Mesenchymal stem cell (in vitro differentiated cells and primary cell): ENCODE data around the gene TSPAN7.

ENCODE experiments used
- DNase-seq: peaks from one replicate; pipeline ENCODE4 v3.0.0-alpha.2; 2013
- H2AFZ ChIP-seq: one replicate; pipeline ENCODE4 v1.6.1; 2013; ENCODE audit warnings: low read depth, mild to moderate bottlenecking, control low read depth, inconsistent platforms, low read length, moderate library complexity
- H2AK5ac ChIP-seq: 2 replicates; pipeline ENCODE4 v1.6.1; 2013; ENCODE audit warnings: low read length, moderate library complexity, mild to moderate bottlenecking, inconsistent platforms; ENCODE audit not compliant: severe bottlenecking
- H2BK120ac ChIP-seq: one replicate; pipeline ENCODE4 v1.6.1; 2013; ENCODE audit warnings: low read depth, mild to moderate bottlenecking, inconsistent platforms, low read length, moderate library complexity
- H2BK12ac ChIP-seq, 2 experiments: one replicate each; pipeline ENCODE4 v1.6.1; 2013; ENCODE audit warnings: inconsistent platforms in 2 of 2, low read length in 2 of 2, mild to moderate bottlenecking in 2 of 2, moderate library complexity in 2 of 2, control low read depth in 1 of 2
- H2BK15ac ChIP-seq: one replicate; pipeline ENCODE4 v1.6.1; 2013; ENCODE audit warnings: mild to moderate bottlenecking, low read depth, inconsistent platforms; ENCODE audit not compliant: poor library complexity, severe bottlenecking
- H2BK5ac ChIP-seq: 2 replicates; pipeline ENCODE4 v1.6.1; 2013; ENCODE audit warnings: low read depth, mild to moderate bottlenecking, low read length, control low read depth, inconsistent platforms; ENCODE audit not compliant: poor library complexity, severe bottlenecking
- H3K14ac ChIP-seq, 2 experiments: one replicate each; pipeline ENCODE4 v1.6.1; 2013; ENCODE audit warnings: inconsistent platforms in 2 of 2, low read length in 2 of 2, control low read depth in 1 of 2, mild to moderate bottlenecking in 1 of 2, moderate library complexity in 1 of 2
- H3K18ac ChIP-seq, 2 experiments: one replicate each; pipeline ENCODE4 v1.6.1; 2013; ENCODE audit warnings: inconsistent platforms in 2 of 2, low read length in 2 of 2, control low read depth in 1 of 2, low read depth in 1 of 2, mild to moderate bottlenecking in 1 of 2
- H3K23ac ChIP-seq, 2 experiments: one replicate each; pipeline ENCODE4 v1.6.1; 2013; ENCODE audit warnings: inconsistent platforms in 2 of 2, low read length in 2 of 2, mild to moderate bottlenecking in 2 of 2, moderate library complexity in 2 of 2, control low read depth in 1 of 2
- H3K27ac ChIP-seq: 2 replicates; pipeline ENCODE4 v1.5.1; 2013; ENCODE audit warnings: mild to moderate bottlenecking, moderate library complexity, low read length, control low read depth, inconsistent platforms; ENCODE audit not compliant: poor library complexity, severe bottlenecking
- H3K27me3 ChIP-seq, 2 experiments: 2 replicates each; pipeline versions ENCODE4 v1.6.1 to v1.7.0; 2013; ENCODE audit warnings: low read length in 2 of 2, mild to moderate bottlenecking in 2 of 2, moderate library complexity in 2 of 2, control low read depth in 1 of 2, inconsistent platforms in 1 of 2; ENCODE audit not compliant: control insufficient read depth in 1 of 2, insufficient read depth in 1 of 2
- H3K36me3 ChIP-seq, 2 experiments: 2 replicates each; pipeline versions ENCODE4 v1.6.1 to v1.7.0; 2013; ENCODE audit warnings: low read length in 2 of 2, control low read depth in 1 of 2, inconsistent platforms in 1 of 2, low read depth in 1 of 2, mild to moderate bottlenecking in 1 of 2; ENCODE audit not compliant: insufficient read depth in 2 of 2, control insufficient read depth in 1 of 2
- H3K4ac ChIP-seq, 2 experiments: one replicate each; pipeline ENCODE4 v1.6.1; 2013; ENCODE audit warnings: inconsistent platforms in 2 of 2, low read length in 2 of 2, mild to moderate bottlenecking in 2 of 2, moderate library complexity in 2 of 2, control low read depth in 1 of 2, low read depth in 1 of 2
- H3K4me1 ChIP-seq: 2 replicates; pipeline ENCODE4 v1.6.1; 2013; ENCODE audit warnings: low read depth, low read length, control low read depth; ENCODE audit not compliant: control insufficient read depth, insufficient read depth
- H3K4me2 ChIP-seq: 2 replicates; pipeline ENCODE4 v1.6.1; 2013; ENCODE audit warnings: low read length, mild to moderate bottlenecking, inconsistent platforms; ENCODE audit not compliant: poor library complexity, severe bottlenecking
- H3K4me3 ChIP-seq, 2 experiments: 2 replicates each; pipeline versions ENCODE4 v1.5.1 to v1.7.0; 2013; ENCODE audit warnings: low read length in 2 of 2, mild to moderate bottlenecking in 2 of 2, control low read depth in 1 of 2, low read depth in 1 of 2; ENCODE audit not compliant: insufficient read depth in 1 of 2
- H3K79me1 ChIP-seq: replicated peaks from 2 replicates; pipeline ENCODE4 v1.6.1; 2013; ENCODE audit warnings: mild to moderate bottlenecking, control low read depth, low read length, inconsistent platforms; ENCODE audit not compliant: poor library complexity, severe bottlenecking
- H3K9ac ChIP-seq: 2 replicates; pipeline ENCODE4 v1.7.0; 2013; ENCODE audit warnings: mild to moderate bottlenecking, low read length, moderate library complexity
- H3K9me3 ChIP-seq: 2 replicates; pipeline ENCODE4 v1.7.0; 2013; ENCODE audit warnings: mild to moderate bottlenecking, low read length; ENCODE audit not compliant: control insufficient read depth
- H4K8ac ChIP-seq: one replicate; pipeline ENCODE4 v1.6.1; 2013; ENCODE audit warnings: inconsistent platforms, mild to moderate bottlenecking, low read length, moderate library complexity
- H4K91ac ChIP-seq: one replicate; pipeline ENCODE4 v1.6.1; 2013; ENCODE audit warnings: mild to moderate bottlenecking, low read length, inconsistent platforms
- WGBS: methylation state at CpG from one replicate; pipeline ENCODE4 v1.1.7; 2013; ENCODE audit warnings: mixed read lengths; 5-methylcytosine and 5-hydroxymethylcytosine counted together

TSPAN7 gene

DNA sequence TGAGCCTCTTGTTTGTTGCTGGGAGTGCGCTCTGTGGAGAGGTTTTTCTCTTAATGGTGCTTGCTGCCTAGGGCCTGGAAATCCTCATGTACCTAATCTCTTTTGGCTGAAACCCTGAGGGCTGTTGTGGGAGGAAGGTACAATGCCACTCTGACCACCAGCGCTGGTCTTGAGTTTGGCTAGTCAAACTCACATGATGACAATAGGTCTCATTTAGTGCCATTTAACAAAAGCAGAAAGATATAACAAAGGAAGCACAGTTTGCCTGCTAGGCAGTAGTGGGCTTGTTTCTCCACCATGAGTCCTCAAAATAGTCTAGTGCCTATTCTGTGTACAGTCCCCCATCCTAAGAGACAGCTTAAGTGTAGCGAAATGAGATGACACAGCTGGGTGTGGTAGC lies 111.3 kb downstream of the TSPAN7 start:
- Histone ChIP-seq H3K4ac (no peak overlapping the region), H3K9me3 (no peaks in the 10 kb centered on the region), H2BK12ac (no peak overlapping the region), H4K8ac (no peak overlapping the region), H3K4me3 (no peak overlapping the region), H2AFZ (no peak overlapping the region), H2AK5ac (no peak overlapping the region), H3K14ac (no peak overlapping the region), H3K4me1 (no peaks in the 10 kb centered on the region), H2BK5ac (no peak overlapping the region), H3K23ac (no peak overlapping the region), H3K36me3 (no peaks in the 10 kb centered on the region), H3K18ac (no peak overlapping the region), H3K79me1 (no peaks in the 10 kb centered on the region), H3K9ac (no peak overlapping the region), H2BK120ac (no peak overlapping the region), H3K27ac (no peak overlapping the region), H2BK15ac (no peak overlapping the region), H4K91ac (no peak overlapping the region), H3K27me3 (peaks cover 0 to 56% of the 10 kb centered on the region in 2 experiments), H3K4me2 (no peak overlapping the region)
- 100% methylated on average over 1 of the region's 3 CpGs for WGBS
- no peak for DNase-seq

DNA sequence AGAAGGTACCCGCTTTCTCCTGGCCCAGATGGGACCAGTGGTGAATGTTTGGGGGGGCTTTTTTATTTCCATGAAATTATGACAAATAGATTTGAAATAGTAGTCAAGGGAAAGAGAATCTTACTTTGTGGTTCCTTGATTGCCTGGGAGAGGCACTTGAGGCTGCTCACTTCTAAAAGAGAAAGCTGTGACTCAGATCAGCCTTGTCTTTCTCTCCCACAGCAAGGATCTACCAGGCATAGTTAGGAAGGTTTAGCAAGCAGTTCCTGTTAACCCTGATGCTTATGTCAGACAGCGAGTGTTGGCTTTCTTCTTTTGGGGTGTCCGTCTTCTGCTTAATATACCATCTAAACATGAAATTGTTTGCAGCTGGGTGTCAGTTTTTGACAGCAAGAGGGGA lies 114.5 kb downstream of the TSPAN7 start:
- 100% methylated on average over 1 of the region's 3 CpGs for WGBS
- H2AFZ ChIP-seq: no peak overlapping the region
- no peak overlapping the region for H2BK15ac ChIP-seq
- DNase-seq: peak; percentile 5
- no peak overlapping the region for H3K14ac ChIP-seq
- no peaks in the 10 kb centered on the region for H3K9me3 ChIP-seq
- H2AK5ac ChIP-seq: no peak overlapping the region
- H3K4ac ChIP-seq: no peak overlapping the region
- H2BK5ac ChIP-seq: no peak overlapping the region
- no peak overlapping the region for H3K18ac ChIP-seq
- H3K79me1 ChIP-seq: no peaks in the 10 kb centered on the region
- H3K4me2 ChIP-seq: no peak overlapping the region
- no peak overlapping the region for H3K23ac ChIP-seq
- H3K27me3 ChIP-seq: peaks cover 0 to 61% of the 10 kb centered on the region in 2 experiments
- H3K4me1 ChIP-seq: no peaks in the 10 kb centered on the region
- no peak overlapping the region for H3K4me3 ChIP-seq
- no peaks in the 10 kb centered on the region for H3K36me3 ChIP-seq
- no peak overlapping the region for H2BK12ac ChIP-seq
- no peak overlapping the region for H3K27ac ChIP-seq
- no peak overlapping the region for H4K8ac ChIP-seq
- H3K9ac ChIP-seq: no peak overlapping the region
- no peak overlapping the region for H2BK120ac ChIP-seq
- no peak overlapping the region for H4K91ac ChIP-seq

DNA sequence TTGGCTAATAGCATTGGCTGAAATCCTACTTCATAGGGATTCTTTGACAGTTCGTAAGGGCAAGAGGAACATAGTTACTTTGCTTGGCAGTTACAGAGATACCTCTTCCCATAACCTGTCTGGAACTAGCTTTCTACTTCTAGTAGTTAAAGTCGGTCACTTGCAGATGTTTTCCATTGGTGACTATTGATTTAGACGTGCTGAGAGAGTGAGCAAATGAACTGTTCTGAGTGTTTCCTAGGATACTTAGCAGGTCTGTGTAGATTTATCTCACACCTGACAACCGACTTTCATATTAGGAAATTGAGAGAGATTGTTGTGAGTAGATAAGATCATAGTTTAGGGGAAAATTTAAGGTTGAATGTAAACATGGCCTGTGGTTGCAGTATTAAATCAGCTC lies 116.8 kb downstream of the TSPAN7 start:
- no peak overlapping the region for H4K8ac ChIP-seq
- no peaks in the 10 kb centered on the region for H3K36me3 ChIP-seq
- H3K4ac ChIP-seq: no peak overlapping the region
- peaks cover 0 to 60% of the 10 kb centered on the region in 2 experiments for H3K27me3 ChIP-seq
- DNase-seq: no peak
- H2BK120ac ChIP-seq: no peak overlapping the region
- no peaks in the 10 kb centered on the region for H3K9me3 ChIP-seq
- H3K4me1 ChIP-seq: no peaks in the 10 kb centered on the region
- no peak overlapping the region for H2AFZ ChIP-seq
- H2BK15ac ChIP-seq: no peak overlapping the region
- H3K23ac ChIP-seq: no peak overlapping the region
- H3K4me3 ChIP-seq: no peak overlapping the region
- no peaks in the 10 kb centered on the region for H3K79me1 ChIP-seq
- H3K18ac ChIP-seq: no peak overlapping the region
- WGBS: 72% methylated on average over 4 of the region's 4 CpGs
- no peak overlapping the region for H4K91ac ChIP-seq
- no peak overlapping the region for H3K14ac ChIP-seq
- H3K9ac ChIP-seq: no peak overlapping the region
- no peak overlapping the region for H2BK5ac ChIP-seq
- no peak overlapping the region for H2AK5ac ChIP-seq
- H2BK12ac ChIP-seq: no peak overlapping the region
- no peak overlapping the region for H3K27ac ChIP-seq
- no peak overlapping the region for H3K4me2 ChIP-seq

DNA sequence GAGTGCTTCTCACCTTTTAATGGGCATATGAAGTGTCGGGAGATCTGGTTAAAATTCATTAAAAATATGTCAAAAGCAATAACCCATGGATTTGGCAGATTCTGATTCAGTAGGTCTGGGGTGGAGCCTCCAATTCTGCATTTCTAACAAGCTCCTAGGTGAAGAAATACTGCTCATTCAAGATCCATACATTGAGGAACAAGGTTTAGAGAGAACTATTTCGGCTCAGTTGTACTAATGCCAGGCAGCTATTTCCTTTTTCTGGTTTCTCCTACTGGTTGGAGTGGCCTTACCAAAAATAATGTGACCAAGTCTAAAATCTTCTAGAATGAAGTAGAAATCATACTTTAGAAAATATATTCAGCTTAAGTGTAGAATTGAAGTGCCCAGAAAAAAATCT lies 117.5 kb downstream of the TSPAN7 start:
- H3K4me2 ChIP-seq: no peak overlapping the region
- no peak overlapping the region for H3K23ac ChIP-seq
- no peak for DNase-seq
- H3K9ac ChIP-seq: no peak overlapping the region
- H3K36me3 ChIP-seq: no peaks in the 10 kb centered on the region
- no peak overlapping the region for H2AFZ ChIP-seq
- H3K4ac ChIP-seq: no peak overlapping the region
- WGBS: no CpG with 5 or more reads among the region's 2 CpGs
- no peak overlapping the region for H3K18ac ChIP-seq
- no peak overlapping the region for H4K91ac ChIP-seq
- no peak overlapping the region for H2BK15ac ChIP-seq
- no peak overlapping the region for H2BK120ac ChIP-seq
- H2BK5ac ChIP-seq: no peak overlapping the region
- no peak overlapping the region for H3K14ac ChIP-seq
- no peak overlapping the region for H3K27ac ChIP-seq
- H3K4me1 ChIP-seq: no peaks in the 10 kb centered on the region
- H3K27me3 ChIP-seq: peaks cover 0 to 63% of the 10 kb centered on the region in 2 experiments
- H3K79me1 ChIP-seq: no peaks in the 10 kb centered on the region
- H3K9me3 ChIP-seq: no peaks in the 10 kb centered on the region
- H4K8ac ChIP-seq: no peak overlapping the region
- H2AK5ac ChIP-seq: no peak overlapping the region
- no peak overlapping the region for H3K4me3 ChIP-seq
- no peak overlapping the region for H2BK12ac ChIP-seq
